IMR-90 (cell line): Measurements from ENCODE around the gene COL9A3. TPM values are rescaled to one million over a fixed set of nuclear protein-coding genes. Genes with fewer than 3 reads are reported as not detected.

ENCODE experiments used
- ATAC-seq: fragments of 200-7000 bp; cut with Tn5 transposase; 2 replicates; pipeline ENCODE4 v1.9.1; 2020; ENCODE audit warnings: low read depth, mild to moderate bottlenecking, moderate library complexity
- BruUV-seq: library from RNA; stranded (reverse); fragments of 400-500 nt; replicated peaks from 2 replicates; lab custom pipeline; 2021; lab: Mats Ljungman, UMichigan
- CTCF ChIA-PET: fragments of 300-600 bp; formaldehyde crosslinking; extraction: SDS; loops from one replicate; lab custom pipeline; 2021; ENCODE audit warnings: antibody characterized with exemption; lab: Yijun Ruan, JAX
- POLR2A ChIA-PET: fragments of 300-600 bp; sonication (Branson Sonifier 250); formaldehyde crosslinking; loops from one replicate; lab custom pipeline; 2022; ENCODE audit warnings: antibody characterized with exemption; ENCODE audit not compliant: unreplicated experiment; lab: Charles Lee
- DNase-seq: peaks from one replicate; pipeline ENCODE4 v3.0.0; 2013
- H2AFZ ChIP-seq: replicated peaks from 2 replicates; pipeline ENCODE3; 2013; ENCODE audit warnings: low read length, mild to moderate bottlenecking; ENCODE audit not compliant: poor library complexity
- H2AK5ac ChIP-seq: 2 replicates; pipeline ENCODE4 v1.6.1; 2013; ENCODE audit warnings: low read depth, low read length, inconsistent platforms
- H2AK9ac ChIP-seq: replicated peaks from 2 replicates; pipeline ENCODE3; 2013; ENCODE audit warnings: mild to moderate bottlenecking, low read depth, low read length, moderate library complexity; ENCODE audit not compliant: poor library complexity
- H2BK120ac ChIP-seq: 2 replicates; pipeline ENCODE4 v1.6.1; 2013; ENCODE audit warnings: low read depth, low read length, inconsistent platforms
- H2BK15ac ChIP-seq: 3 replicates; pipeline ENCODE4 v1.6.1; 2013; ENCODE audit warnings: low read depth, low read length, inconsistent platforms
- H2BK20ac ChIP-seq: 2 replicates; pipeline ENCODE4 v1.6.1; 2013; ENCODE audit warnings: low read depth, mild to moderate bottlenecking, inconsistent platforms, low read length, moderate library complexity
- H2BK5ac ChIP-seq: 2 replicates; pipeline ENCODE4 v1.6.1; 2013; ENCODE audit warnings: mild to moderate bottlenecking, low read depth, low read length, inconsistent platforms; ENCODE audit not compliant: poor library complexity, severe bottlenecking
- H3K14ac ChIP-seq: replicated peaks from 2 replicates; pipeline ENCODE4 v1.6.1; 2013; ENCODE audit warnings: low read depth, low read length, inconsistent platforms
- H3K18ac ChIP-seq: 2 replicates; pipeline ENCODE4 v1.6.1; 2013; ENCODE audit warnings: low read depth, low read length, control low read depth
- H3K23ac ChIP-seq: 2 replicates; pipeline ENCODE4 v1.6.1; 2013; ENCODE audit warnings: low read depth, low read length, inconsistent platforms
- H3K27ac ChIP-seq: 2 replicates; pipeline ENCODE4 v1.5.1; 2013; ENCODE audit warnings: mild to moderate bottlenecking, control low read depth, low read length; ENCODE audit not compliant: insufficient read depth
- H3K27me3 ChIP-seq: 2 replicates; pipeline ENCODE4 v1.6.1; 2013; ENCODE audit warnings: low read length; ENCODE audit not compliant: control insufficient read depth, insufficient read depth
- H3K36me3 ChIP-seq: 2 replicates; pipeline ENCODE4 v1.6.1; 2013; ENCODE audit warnings: low read length, mixed read lengths; ENCODE audit not compliant: control insufficient read depth, insufficient read depth
- H3K4ac ChIP-seq: 2 replicates; pipeline ENCODE4 v1.6.1; 2013; ENCODE audit warnings: low read depth, low read length, inconsistent platforms
- H3K4me1 ChIP-seq: 2 replicates; pipeline ENCODE4 v1.6.1; 2013; ENCODE audit warnings: low read length, mixed read lengths; ENCODE audit not compliant: control insufficient read depth, insufficient read depth
- H3K4me2 ChIP-seq: 2 replicates; pipeline ENCODE4 v1.6.1; 2013; ENCODE audit warnings: low read depth, mild to moderate bottlenecking, control low read depth, low read length, moderate library complexity
- H3K4me3 ChIP-seq: 2 replicates; pipeline ENCODE4 v1.5.1; 2013; ENCODE audit warnings: low read depth, mild to moderate bottlenecking, control low read depth, low read length, moderate library complexity; ENCODE audit not compliant: insufficient read depth
- H3K56ac ChIP-seq: 2 replicates; pipeline ENCODE4 v1.6.1; 2013; ENCODE audit warnings: low read length, inconsistent platforms; ENCODE audit not compliant: insufficient read depth; ENCODE audit errors: extremely low read depth
- H3K79me1 ChIP-seq, 2 experiments: 2 replicates each; pipeline ENCODE4 v1.6.1; 2013; ENCODE audit warnings: low read length in 2 of 2, inconsistent platforms in 1 of 2, low read depth in 1 of 2
- H3K9ac ChIP-seq: 2 replicates; pipeline ENCODE4 v1.6.1; 2013; ENCODE audit warnings: low read depth, low read length, control low read depth
- H3K9me1 ChIP-seq: 2 replicates; pipeline ENCODE4 v1.6.1; 2013; ENCODE audit warnings: low read length, inconsistent platforms; ENCODE audit not compliant: insufficient read depth
- H3K9me3 ChIP-seq: 2 replicates; pipeline ENCODE4 v1.6.1; 2013; ENCODE audit warnings: low read length; ENCODE audit not compliant: control insufficient read depth, insufficient read depth
- H4K20me1 ChIP-seq: 2 replicates; pipeline ENCODE4 v1.6.1; 2013; ENCODE audit warnings: low read length, inconsistent platforms; ENCODE audit not compliant: insufficient read depth
- H4K5ac ChIP-seq: 2 replicates; pipeline ENCODE4 v1.6.1; 2013; ENCODE audit warnings: mild to moderate bottlenecking, low read depth, low read length, control low read depth
- H4K8ac ChIP-seq, 2 experiments: 2 replicates each; pipeline ENCODE4 v1.6.1; 2013; ENCODE audit warnings: low read depth in 2 of 2, low read length in 2 of 2, control low read depth in 1 of 2, inconsistent platforms in 1 of 2
- H4K91ac ChIP-seq: 2 replicates; pipeline ENCODE4 v1.6.1; 2013; ENCODE audit warnings: low read depth, low read length, inconsistent platforms; ENCODE audit not compliant: insufficient read depth
- CEBPB ChIP-seq: IDR thresholded peaks from 2 replicates; pipeline ENCODE4 v1.6.1; 2012; ENCODE audit warnings: low read depth, low read length, improper control_type of control experiment
- CHD1 ChIP-seq: IDR thresholded peaks from 2 replicates; pipeline ENCODE4 v1.6.1; 2012; ENCODE audit warnings: low read depth, low read length, improper control_type of control experiment
- ELK1 ChIP-seq: fragments of 150-350 bp; IDR thresholded peaks from 2 replicates; pipeline ENCODE4 v1.6.1; 2016; ENCODE audit warnings: low read depth, mild to moderate bottlenecking, low read length, moderate library complexity, borderline replicate concordance
- RAD21 ChIP-seq: IDR thresholded peaks from 2 replicates; pipeline ENCODE4 v1.6.1; 2012; ENCODE audit warnings: low read length, improper control_type of control experiment
- SMC3 ChIP-seq: fragments of 150-350 bp; IDR thresholded peaks from 2 replicates; pipeline ENCODE4 v1.6.1; 2016; ENCODE audit warnings: low read depth, mild to moderate bottlenecking, antibody characterized with exemption, low read length, moderate library complexity
- USF2 ChIP-seq: fragments of 150-350 bp; IDR thresholded peaks from 2 replicates; pipeline ENCODE4 v1.6.1; 2017; ENCODE audit warnings: mild to moderate bottlenecking, antibody characterized with exemption, low read length, low read depth
- WGBS, 2 experiments: methylation state at CpG; one replicate each; pipeline versions ENCODE4 v1.1.5 to v1.1.7; 2013; ENCODE audit warnings: missing lambda C conversion rate in 2 of 2; ENCODE audit not compliant: insufficient read length in 1 of 2; ENCODE audit errors: extremely low coverage in 2 of 2; 5-methylcytosine and 5-hydroxymethylcytosine counted together
- dilution Hi-C: fragments of 300-500 bp; cut with HindIII; formaldehyde crosslinking; loops from one replicate; pipeline ENCODE4 v1.14.3; 2018; ENCODE audit warnings: low sequenced_read_pairs; ENCODE audit not compliant: unreplicated experiment
- in situ Hi-C: fragments of 300-500 bp; cut with MboI; formaldehyde crosslinking; loops from 3 replicates; pipeline ENCODE4 v1.14.3; 2019; ENCODE audit warnings: low sequenced_read_pairs, inconsistent platforms, mixed read lengths
- intact Hi-C: fragments of 100-400 bp; cut with micrococcal nuclease; formaldehyde crosslinking; loops from 2 replicates; pipeline ENCODE4 v1.10.0; 2022
- polyA plus RNA-seq, 3 experiments: library from polyadenylated mRNA; depleted of rRNA; stranded (reverse); fragments of >200 nt; gene quantifications; 2 replicates each; pipeline ENCODE4 v1.2.3, GENCODE V29; 2012; ENCODE audit warnings: low replicate concordance in 1 of 3
- total RNA-seq: library from RNA; depleted of rRNA; stranded (reverse); fragments of >200 nt; gene quantifications from 2 replicates; pipeline ENCODE4 v1.2.3, GENCODE V29; 2012

The COL9A3 gene
- total and polyA plus RNA-seq, 2 of the 4 experiments (the other 2 are of a cell fraction) = 0.36 to 1.4 TPM

- H4K91ac ChIP-seq = no peak overlapping the region
- TF ChIP-seq CHD1 (no peak), USF2 (no peak), RAD21 (no peak), CEBPB (no peak), ELK1 (no peak), SMC3 (no peak)
- no TSS peak for BruUV-seq
- H3K14ac ChIP-seq = no peak overlapping the region
- H3K9me3 ChIP-seq = no peaks in the 10 kb centered on the region
- peaks cover 4% of the 10 kb centered on the region for H3K9me1 ChIP-seq
- in situ Hi-C loops (no loop called here), dilution Hi-C loops (no loop called here), intact Hi-C loops (no loop called here)
- no peak overlapping the region for H3K4me3 ChIP-seq
- no peak overlapping the region for H4K8ac ChIP-seq
- no peak overlapping the region for H2BK15ac ChIP-seq
- ChIA-PET POLR2A (no interaction called here), CTCF (no interaction called here)
- no peak overlapping the region for H2BK120ac ChIP-seq
- H3K56ac ChIP-seq = no peak overlapping the region
- peaks cover 4% of the 10 kb centered on the region; the same call in 1 of the 2 replicates for H3K27me3 ChIP-seq
- H3K23ac ChIP-seq = no peak overlapping the region
- no peak overlapping the region for H2BK5ac ChIP-seq
- H2AK5ac ChIP-seq = no peak overlapping the region
- ATAC-seq = no peak
- H4K5ac ChIP-seq = no peak overlapping the region
- no peak overlapping the region for H2AK9ac ChIP-seq
- DNase-seq = no peak
- H3K9ac ChIP-seq = no peak overlapping the region
- no peak overlapping the region for H3K4me2 ChIP-seq
- H3K4me1 ChIP-seq = peaks cover 11% of the 10 kb centered on the region
- H3K18ac ChIP-seq = no peak overlapping the region
- no peaks in the 10 kb centered on the region for H3K36me3 ChIP-seq
- no peak overlapping the region for H3K27ac ChIP-seq
- H2BK20ac ChIP-seq = no peak overlapping the region
- no peaks in the 10 kb centered on the region for H4K20me1 ChIP-seq
- H2AFZ ChIP-seq = no peak overlapping the region
- H3K79me1 ChIP-seq = no peaks in the 10 kb centered on the region
- H3K4ac ChIP-seq = no peak overlapping the region
- WGBS, 2 experiments = 85% methylated on average over 13 of the region's 23 CpGs; no CpG with 5 or more reads in 1 of the 2 experiments
Measured at GRCh38 chr20:62772103-62772611, 44.7 kb upstream of the COL9A3 start.
